ENCODE measurements around the gene ADCY5.

DNA sequence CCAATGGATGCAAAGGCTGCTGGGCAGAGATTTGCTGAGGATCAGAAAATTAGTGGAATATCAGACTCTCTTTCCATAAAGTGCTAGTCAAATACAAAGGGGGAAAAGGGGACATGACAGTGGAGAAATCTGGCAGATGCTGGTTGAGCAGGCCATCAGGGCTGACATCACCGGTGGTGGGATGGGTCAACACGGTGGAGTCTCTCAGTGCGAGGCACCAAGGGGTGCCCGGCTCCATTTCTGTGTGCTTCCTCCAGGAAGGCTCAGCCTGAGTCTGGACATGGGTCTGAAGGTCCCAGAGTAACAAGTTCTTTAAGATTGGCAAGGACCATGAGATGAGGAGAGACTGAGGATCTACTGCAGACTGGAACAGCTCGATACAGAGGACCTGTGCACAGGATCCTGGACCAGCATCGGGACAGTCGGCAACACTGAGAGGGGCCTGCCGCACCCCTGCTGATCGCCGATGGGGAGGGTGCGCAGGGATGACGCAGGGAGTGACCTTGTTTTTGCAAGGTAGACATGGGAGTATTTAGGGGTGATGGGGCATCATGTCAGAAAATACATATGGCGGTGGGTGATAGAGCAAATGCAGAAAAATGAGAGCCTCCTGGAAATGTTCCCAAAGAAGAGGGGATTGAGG lies 154.5 kb downstream of the ADCY5 start:
- TF ChIP-seq POLR2A (IDR thresholded peaks at IDR 0.05; ENCODE audit: low read depth, low read length): no peak
- TF ChIP-seq POLR2AphosphoS5 (IDR thresholded peaks at IDR 0.05; ENCODE audit: low read depth, low read length): no peak
- TF ChIP-seq TAF1 (IDR thresholded peaks at IDR 0.05; ENCODE audit: borderline replicate concordance, low read depth, low read length): no peak

Data from GM12892 (cell line).